ENCODE data around the gene ADGRF3. TPM values are rescaled to one million over a fixed set of nuclear protein-coding genes. Genes with fewer than 3 reads are reported as not detected.
"Not testable (repeated sequence)": the region's sequence is repeated elsewhere in the genome, so short reads cannot be mapped to it uniquely, and the experiment has no call there.

ADGRF3 gene
- total RNA-seq, 1 donor from 2014 or later = 0.04 TPM

GRCh38 chr2:26355038-26355995, 8.7 kb upstream of the ADGRF3 start:
- Mint-ChIP-seq H3K9me3 (no peaks in the 10 kb centered on the region), H3K4me1 (peaks cover 12% of the 10 kb centered on the region), H3K27ac (no peak overlapping the region), H3K27me3 (ENCODE audit: insufficient read depth, low read depth) (peaks cover 2% of the 10 kb centered on the region), H3K36me3 (peaks cover 16% of the 10 kb centered on the region), H3K4me3 (no peak overlapping the region)
- Histone ChIP-seq H3K9ac (no peak overlapping the region), H2AFZ (replicated peaks) (no peak overlapping the region), H4K20me1 (ENCODE audit: low read depth) (peaks cover 30% of the 10 kb centered on the region), H3K27ac (no peak overlapping the region), H3K36me3 (no peaks in the 10 kb centered on the region), H3F3A (ENCODE audit: low read depth) (no peaks in the 10 kb centered on the region), H3K4me1 (no peaks in the 10 kb centered on the region), H3K4me2 (no peak overlapping the region), H3K4me3 (no peak overlapping the region), H3K79me2 (ENCODE audit: low read depth) (peaks cover 100% of the 10 kb centered on the region), H3K9me3 (ENCODE audit: low read depth) (no peaks in the 10 kb centered on the region), H3K27me3 (no peaks in the 10 kb centered on the region)
- TF ChIP-seq EZH2 (IDR thresholded peaks at IDR 0.05) = no peak
- TF ChIP-seq CTCF (IDR thresholded peaks at IDR 0.05) = no peak
- TF ChIP-seq EZH2phosphoT487 (IDR thresholded peaks at IDR 0.05) = no peak
- no peak for DNase-seq (ENCODE audit: low spot score)

- not testable (repeated sequence) for H3K27ac Mint-ChIP-seq; H3K9me3 Mint-ChIP-seq; H3K27me3 ChIP-seq; H3K4me3 ChIP-seq; H3K9me3 ChIP-seq (ENCODE audit: low read depth); H3K4me3 Mint-ChIP-seq; H2AFZ ChIP-seq (replicated peaks); H3K27ac ChIP-seq; H3F3A ChIP-seq (ENCODE audit: low read depth); H3K9ac ChIP-seq; H3K27me3 Mint-ChIP-seq (ENCODE audit: insufficient read depth, low read depth); H3K4me2 ChIP-seq; DNase-seq (ENCODE audit: low spot score); H3K4me1 ChIP-seq; H3K36me3 ChIP-seq
- peaks cover 100% of the 10 kb centered on the region for H3K79me2 ChIP-seq (ENCODE audit: low read depth)
- H4K20me1 ChIP-seq (ENCODE audit: low read depth) = peaks cover 29% of the 10 kb centered on the region
- peaks cover 12% of the 10 kb centered on the region for H3K4me1 Mint-ChIP-seq
- H3K36me3 Mint-ChIP-seq = peaks cover 16% of the 10 kb centered on the region
Observed at GRCh38 chr2:26354469-26354868, 7.9 kb upstream of the ADGRF3 start.

- no peaks in the 10 kb centered on the region for H3K27me3 ChIP-seq
- H3K79me2 ChIP-seq (ENCODE audit: low read depth) = peaks cover 100% of the 10 kb centered on the region
- DNase-seq (ENCODE audit: low spot score) = no peak
- no peaks in the 10 kb centered on the region for H3K9me3 ChIP-seq (ENCODE audit: low read depth)
- TF ChIP-seq EZH2phosphoT487 (IDR thresholded peaks at IDR 0.05) (no peak), EZH2 (IDR thresholded peaks at IDR 0.05) (no peak)
- no peaks in the 10 kb centered on the region for H3F3A ChIP-seq (ENCODE audit: low read depth)
- no peak overlapping the region for H3K27ac Mint-ChIP-seq
- peaks cover 8% of the 10 kb centered on the region for H3K4me1 ChIP-seq
- peaks cover 22% of the 10 kb centered on the region for H3K36me3 Mint-ChIP-seq
- H3K4me3 ChIP-seq = no peak overlapping the region
- H3K4me3 Mint-ChIP-seq = no peak overlapping the region
- H3K27me3 Mint-ChIP-seq (ENCODE audit: insufficient read depth, low read depth) = peaks cover 2% of the 10 kb centered on the region
- H3K9ac ChIP-seq = no peak overlapping the region
- peaks cover 21% of the 10 kb centered on the region for H4K20me1 ChIP-seq (ENCODE audit: low read depth)
- peaks cover 18% of the 10 kb centered on the region for H3K4me1 Mint-ChIP-seq
- no peak overlapping the region for H3K27ac ChIP-seq
- no peak overlapping the region for H2AFZ ChIP-seq (replicated peaks)
- no peaks in the 10 kb centered on the region for H3K36me3 ChIP-seq
- no peak overlapping the region for H3K4me2 ChIP-seq
- H3K9me3 Mint-ChIP-seq = no peaks in the 10 kb centered on the region
Observed at GRCh38 chr2:26352892-26353291, 6.3 kb upstream of the ADGRF3 start.

GRCh38 chr2:26351375-26352090, 4.9 kb upstream of the ADGRF3 start:
- H3K9ac ChIP-seq = no peak overlapping the region
- H3K4me2 ChIP-seq = no peak overlapping the region
- peaks cover 100% of the 10 kb centered on the region for H3K79me2 ChIP-seq (ENCODE audit: low read depth)
- H3K36me3 ChIP-seq = no peaks in the 10 kb centered on the region
- H3K27ac ChIP-seq = no peak overlapping the region
- no peak overlapping the region for H3K27ac Mint-ChIP-seq
- H3K9me3 ChIP-seq (ENCODE audit: low read depth) = no peaks in the 10 kb centered on the region
- TF ChIP-seq EZH2phosphoT487 (IDR thresholded peaks at IDR 0.05) (no peak), EZH2 (IDR thresholded peaks at IDR 0.05) (no peak), CTCF (IDR thresholded peaks at IDR 0.05) (no peak)
- H3K4me1 ChIP-seq = peaks cover 19% of the 10 kb centered on the region
- H3K27me3 Mint-ChIP-seq (ENCODE audit: insufficient read depth, low read depth) = peaks cover 2% of the 10 kb centered on the region
- H4K20me1 ChIP-seq (ENCODE audit: low read depth) = peaks cover 22% of the 10 kb centered on the region
- H3K4me1 Mint-ChIP-seq = peaks cover 27% of the 10 kb centered on the region
- H2AFZ ChIP-seq (replicated peaks) = no peak overlapping the region
- H3K4me3 ChIP-seq = no peak overlapping the region
- H3K27me3 ChIP-seq = no peaks in the 10 kb centered on the region
- peaks cover 19% of the 10 kb centered on the region for H3K36me3 Mint-ChIP-seq
- H3K4me3 Mint-ChIP-seq = no peak overlapping the region
- no peaks in the 10 kb centered on the region for H3K9me3 Mint-ChIP-seq
- DNase-seq (ENCODE audit: low spot score) = no peak
- no peaks in the 10 kb centered on the region for H3F3A ChIP-seq (ENCODE audit: low read depth)
